GM21576 (cell line): ENCODE data around the gene LRRFIP2.
"Not testable (repeated sequence)": the region's sequence is repeated elsewhere in the genome, so short reads cannot be mapped to it uniquely, and the experiment has no call there.

Experiments
- ATAC-seq: cut with Tn5 transposase; IDR thresholded peaks from one replicate; pipeline ENCODE4 v1.9.1; 2021; ENCODE audit warnings: mild to moderate bottlenecking, moderate library complexity; ENCODE audit not compliant: unreplicated experiment

Gene LRRFIP2

GRCh38 chr3:37189109-37189508 is 14.7 kb upstream of the LRRFIP2 start:
- ATAC-seq: no peak

- no peak for ATAC-seq
Observed at GRCh38 chr3:37183976-37184375, 9.6 kb upstream of the LRRFIP2 start.

- ATAC-seq: no peak
Observed at GRCh38 chr3:37183375-37183831, 9.0 kb upstream of the LRRFIP2 start.

DNA sequence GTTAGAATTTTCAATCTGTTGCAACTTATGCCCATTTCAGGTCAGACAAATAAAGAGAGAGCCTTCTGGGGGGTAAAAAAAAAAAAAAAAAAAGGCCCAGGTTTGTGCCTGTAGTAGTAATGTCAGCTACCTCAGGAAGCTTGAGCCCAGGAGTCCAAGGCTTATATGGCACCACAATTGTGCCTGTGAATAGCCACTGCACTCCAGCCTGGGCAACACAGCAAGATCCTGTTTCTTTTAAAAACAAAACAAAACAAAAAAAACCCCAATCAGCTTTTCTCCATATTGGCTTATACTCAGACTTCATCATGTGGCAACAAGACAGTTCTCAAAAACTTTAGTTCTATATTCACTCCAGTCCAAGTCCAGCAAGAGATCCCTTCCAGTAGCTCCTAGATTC is 8.4 kb upstream of the LRRFIP2 start:
- ATAC-seq: no peak

DNA sequence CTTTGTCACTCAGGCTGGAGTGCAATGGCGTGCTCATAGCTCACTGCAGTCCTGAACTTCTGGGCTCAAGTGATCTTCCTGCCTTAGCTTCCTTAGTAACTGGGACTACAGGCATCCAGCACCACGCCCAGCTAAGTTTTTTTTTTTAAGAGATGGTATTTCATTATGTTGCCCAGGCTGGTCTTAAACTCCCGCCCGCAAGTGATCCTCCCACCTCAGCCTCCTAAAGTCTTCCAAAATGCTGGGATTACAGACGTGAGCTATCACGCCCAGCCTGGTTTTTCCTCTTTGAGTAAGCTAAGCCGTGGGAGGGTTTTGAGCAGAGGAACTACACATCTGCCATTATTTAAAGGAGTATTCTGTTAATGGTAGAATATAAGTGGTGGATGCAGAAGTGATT is 7.4 kb upstream of the LRRFIP2 start:
- no peak for ATAC-seq

DNA sequence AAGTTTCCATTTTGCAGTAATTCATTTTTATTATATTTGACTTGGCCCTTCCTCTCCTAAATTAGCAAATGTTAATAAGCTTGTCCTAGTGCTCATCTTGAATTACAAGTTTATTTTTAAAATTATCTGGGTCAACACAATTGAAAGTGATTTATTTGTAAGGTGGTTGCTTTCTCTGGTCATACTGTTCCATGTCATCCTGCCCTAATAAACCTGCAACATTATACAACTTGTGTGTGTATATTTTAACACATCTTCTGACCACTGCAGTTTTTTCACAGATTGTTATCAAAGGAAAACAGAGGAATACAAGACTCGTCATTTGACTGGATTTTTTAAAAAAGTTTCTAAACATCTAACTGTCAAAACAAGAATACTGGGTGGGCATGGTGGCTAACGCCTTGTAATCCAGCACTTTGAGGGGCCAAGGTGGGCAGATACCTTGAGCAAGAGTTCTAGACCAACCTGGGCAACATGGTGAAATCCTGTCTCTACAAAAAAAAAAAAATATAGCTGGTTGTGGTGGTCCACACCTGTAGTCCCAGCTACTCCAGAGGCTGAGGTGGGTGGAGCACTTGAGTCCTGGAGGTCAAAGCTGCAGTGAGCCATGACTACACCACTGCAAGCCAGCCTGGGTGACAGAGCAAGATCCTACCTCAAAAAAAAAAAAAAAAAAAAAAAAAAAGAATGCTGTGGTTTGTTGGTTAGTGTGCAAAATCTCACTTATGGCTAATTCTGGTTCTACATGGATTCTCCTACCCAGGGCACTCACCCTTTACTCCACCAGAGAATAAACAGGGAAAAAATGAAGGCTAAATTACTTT is 5.0 kb upstream of the LRRFIP2 start:
- ATAC-seq: no peak

- no peak for ATAC-seq
Observed at GRCh38 chr3:37173806-37174205, 576 bp downstream of the LRRFIP2 start.

DNA sequence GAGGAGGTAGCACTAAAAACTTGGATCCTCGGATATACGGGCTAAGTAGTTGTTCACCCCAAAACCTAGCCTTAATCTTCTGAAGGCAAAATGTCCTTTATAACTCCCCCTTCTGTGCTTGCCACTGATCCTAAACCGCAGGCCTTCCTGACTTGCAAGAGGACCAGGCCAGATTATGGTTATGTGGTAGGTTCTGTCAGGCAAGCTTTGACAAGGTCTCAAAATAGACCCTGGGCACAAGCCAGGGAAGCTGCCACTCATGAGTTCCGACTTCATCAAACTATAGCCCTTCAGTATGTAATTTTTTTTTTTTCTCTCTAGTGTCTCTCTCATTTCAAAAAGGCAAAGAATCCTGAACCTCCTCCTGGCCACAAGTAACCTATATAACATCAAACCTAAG is 3.2 kb downstream of the LRRFIP2 start:
- ATAC-seq: no peak

DNA sequence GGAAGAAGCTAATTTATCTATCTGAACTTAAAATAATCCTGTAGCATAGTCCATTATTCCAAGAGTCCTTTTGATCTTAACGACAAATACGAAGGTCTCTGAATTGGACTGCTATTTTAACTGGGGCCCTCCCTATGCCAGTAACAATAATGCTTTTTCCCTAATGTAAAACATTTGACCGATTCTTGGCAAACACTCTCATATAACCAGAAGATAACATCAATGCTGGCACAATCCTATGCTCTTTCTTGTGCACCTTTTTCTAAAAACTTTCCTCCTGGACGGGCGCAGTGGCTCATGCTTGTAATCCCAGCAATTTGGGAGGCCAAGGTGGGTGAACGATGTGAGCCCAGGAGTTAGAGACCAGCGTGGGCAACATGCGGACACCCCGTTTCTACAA is 3.9 kb downstream of the LRRFIP2 start:
- ATAC-seq: no peak

DNA sequence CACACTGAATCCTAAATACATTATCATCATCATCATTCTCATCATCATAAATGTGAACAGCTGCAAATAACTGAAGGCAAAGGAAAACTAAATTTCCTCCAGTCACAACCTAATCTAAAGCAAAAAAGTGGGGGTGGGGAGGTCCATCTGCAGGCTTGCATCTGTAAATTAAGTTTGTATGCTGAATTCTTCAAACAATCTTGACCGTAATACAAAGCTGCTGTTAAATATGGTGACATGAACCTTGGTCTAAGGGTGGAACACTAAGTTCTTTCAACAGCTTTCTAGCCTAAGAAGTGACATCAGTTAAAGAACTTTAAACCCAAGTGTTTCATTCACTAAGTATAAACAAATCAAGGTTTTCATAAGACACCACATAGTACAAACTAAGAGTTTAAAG is 4.3 kb downstream of the LRRFIP2 start:
- no peak for ATAC-seq

GRCh38 chr3:37168896-37169295 is 5.5 kb downstream of the LRRFIP2 start:
- ATAC-seq: no peak

GRCh38 chr3:37163262-37164015 is 10.9 kb downstream of the LRRFIP2 start:
- ATAC-seq: peak; percentile 43

DNA sequence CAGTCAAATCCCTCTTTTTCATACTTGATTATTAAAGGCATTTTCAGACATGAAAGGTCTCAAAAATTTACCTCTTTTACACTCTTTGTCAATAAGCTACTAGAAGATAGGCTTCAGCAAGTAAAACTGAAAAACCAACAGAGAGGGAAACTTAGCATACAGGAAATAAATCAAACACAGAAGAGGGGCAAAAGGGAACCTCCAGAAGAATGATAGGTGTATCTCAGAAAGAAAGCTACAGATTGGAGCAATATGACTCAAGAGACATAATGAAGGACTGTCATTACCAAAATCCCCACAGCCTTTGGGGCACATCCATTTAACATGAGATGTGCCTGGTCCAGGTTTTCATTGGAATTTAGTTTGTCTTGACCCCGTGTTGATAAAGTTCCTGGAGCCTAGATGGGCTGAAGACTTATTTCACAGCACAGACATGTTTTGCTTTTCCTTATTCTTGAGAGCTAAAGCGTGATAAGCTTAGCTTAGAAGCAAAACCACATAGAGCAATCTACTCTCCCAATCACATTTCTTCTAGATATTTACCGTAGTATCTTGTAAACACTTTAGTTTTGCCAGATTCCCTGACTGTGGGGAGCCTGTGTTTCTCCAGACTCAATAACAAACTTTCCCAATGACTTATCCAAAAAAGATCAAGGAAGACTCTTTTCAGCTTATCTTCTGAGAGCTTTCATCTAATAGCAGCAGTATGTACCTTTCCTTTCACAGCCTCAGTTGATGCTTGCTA is 11.7 kb downstream of the LRRFIP2 start:
- peak; percentile 74 for ATAC-seq

DNA sequence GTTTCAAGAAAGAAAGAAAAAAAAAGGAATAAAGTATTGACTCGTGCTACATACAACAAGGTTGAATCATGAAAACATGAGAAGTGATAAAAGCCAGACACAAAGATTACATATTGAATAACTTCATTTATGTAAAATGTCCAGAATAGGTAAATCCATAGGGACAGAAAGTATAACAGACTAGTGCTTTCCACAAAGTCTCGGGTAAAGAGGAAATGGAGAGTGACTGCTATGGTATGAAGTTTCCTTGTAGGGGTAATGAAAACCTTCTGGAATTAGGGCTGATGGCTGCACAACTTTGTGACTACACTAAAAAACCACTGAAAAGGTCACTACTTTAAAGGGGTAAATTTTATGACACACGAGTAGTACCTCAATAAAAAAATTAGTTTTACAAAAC is 13.0 kb downstream of the LRRFIP2 start:
- ATAC-seq: no peak

DNA sequence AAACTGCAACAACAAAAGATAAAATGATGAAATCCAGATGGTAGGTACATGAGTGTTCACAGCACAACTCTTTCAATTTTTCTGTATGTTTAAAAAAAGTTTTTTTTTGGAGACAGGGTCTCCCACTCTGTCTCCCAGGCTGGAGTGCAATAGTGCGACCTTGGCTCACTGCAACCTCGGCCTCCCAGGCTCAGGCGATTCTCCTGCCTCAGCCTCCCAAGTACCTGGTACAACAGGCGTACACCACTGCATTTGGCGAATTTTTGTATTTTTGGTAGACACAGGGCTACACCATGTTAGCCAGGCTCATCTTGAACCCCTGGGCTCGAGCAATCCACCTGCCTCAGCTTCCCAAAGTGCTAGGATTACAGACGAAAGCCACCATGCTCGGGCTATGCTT is 18.6 kb downstream of the LRRFIP2 start:
- no peak for ATAC-seq

DNA sequence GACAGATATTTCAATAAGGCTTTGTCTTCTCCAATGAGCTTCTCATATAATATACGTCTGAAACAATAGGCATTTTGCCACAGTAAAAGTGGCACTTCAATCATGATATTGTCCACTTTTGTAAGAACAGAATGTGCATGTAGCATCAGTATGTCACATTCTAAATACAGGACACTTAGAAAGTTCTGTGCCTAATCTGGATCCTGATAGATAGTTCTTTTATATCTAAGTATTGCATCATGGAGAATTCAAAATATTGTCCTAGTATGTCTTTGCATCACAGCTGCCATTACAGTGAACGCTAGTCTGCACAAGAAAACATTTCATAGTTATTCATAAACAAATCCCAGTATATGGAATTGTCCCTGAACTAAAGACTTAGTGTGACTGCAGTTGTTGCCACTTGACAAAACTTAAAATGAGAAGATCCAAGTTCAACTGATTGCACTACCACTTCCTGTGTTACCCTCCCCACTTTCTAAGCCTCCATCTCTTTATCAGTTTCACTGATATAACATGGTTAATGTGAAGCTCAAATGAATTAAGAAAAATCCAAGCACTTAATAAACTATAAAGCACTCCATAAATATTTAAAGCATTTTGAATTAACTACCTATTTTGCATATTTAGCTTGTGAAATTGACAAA is 19.6 kb downstream of the LRRFIP2 start:
- no peak for ATAC-seq

DNA sequence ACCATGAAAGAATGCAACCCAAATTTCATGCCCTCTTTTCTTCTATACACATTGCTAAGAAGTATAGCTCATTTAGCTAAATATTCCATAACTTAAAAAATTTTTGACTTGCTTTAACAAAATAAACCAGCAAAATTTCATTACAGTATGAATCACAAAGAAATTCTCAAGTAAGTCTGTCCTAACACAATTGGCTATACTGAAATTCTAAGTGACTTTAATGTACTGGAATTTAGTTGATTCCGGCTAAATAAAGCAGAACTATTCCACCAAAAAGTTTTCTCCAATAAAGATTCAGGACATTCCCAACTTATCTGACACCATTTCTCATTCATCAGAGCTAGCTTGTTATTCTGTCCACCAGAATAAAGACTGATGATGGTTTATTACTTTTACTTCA is 23.8 kb downstream of the LRRFIP2 start:
- ATAC-seq: no peak

- ATAC-seq: no peak
Observed at GRCh38 chr3:37149257-37149656, 25.1 kb downstream of the LRRFIP2 start.

DNA sequence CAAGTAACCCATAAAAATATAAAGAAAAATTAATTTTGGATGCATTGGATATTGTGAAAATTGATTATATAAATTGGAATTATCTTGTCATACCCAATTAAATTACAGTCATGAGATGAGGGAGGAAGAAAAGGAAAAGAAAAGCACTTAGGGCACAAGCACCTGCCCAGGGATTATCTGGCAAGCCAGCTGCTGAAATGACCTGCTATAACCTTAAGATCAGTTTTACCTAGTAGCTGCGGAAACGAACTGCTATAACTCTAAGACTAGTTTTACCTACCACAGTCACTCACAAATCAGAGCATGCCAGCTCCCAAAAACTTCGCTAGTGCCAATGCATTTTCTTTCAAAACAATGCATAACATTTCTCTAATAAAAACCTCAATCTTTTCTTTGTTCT is 26.2 kb downstream of the LRRFIP2 start:
- ATAC-seq: no peak

DNA sequence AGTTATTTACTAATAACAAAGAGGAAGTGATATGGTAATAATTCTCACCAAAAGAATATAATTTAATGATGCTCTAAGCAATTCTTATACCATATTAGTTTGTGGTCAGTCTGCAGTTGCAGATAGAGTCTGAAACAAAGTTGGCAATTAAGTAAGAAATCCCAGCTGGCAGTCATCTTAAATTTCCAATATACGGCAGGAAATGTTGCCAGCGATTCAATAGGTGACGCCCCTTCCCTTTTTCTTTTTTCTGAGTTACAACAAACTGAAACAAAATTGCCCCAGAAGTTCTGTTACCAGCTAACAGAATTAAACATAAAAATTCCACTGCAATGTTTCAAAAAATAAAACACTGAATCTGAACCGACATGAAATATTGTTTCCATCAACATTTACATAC is 26.7 kb downstream of the LRRFIP2 start:
- no peak for ATAC-seq

- not testable (repeated sequence) for ATAC-seq
Observed at GRCh38 chr3:37146927-37147326, 27.5 kb downstream of the LRRFIP2 start.
